ENCODE data around the gene SLIT3. TPM values are rescaled to one million over a fixed set of nuclear protein-coding genes. Genes with fewer than 3 reads are reported as not detected.
"Not testable (repeated sequence)": the region's sequence is repeated elsewhere in the genome, so short reads cannot be mapped to it uniquely, and the experiment has no call there.

SLIT3 gene
- total RNA-seq, 4 donors from 2014 or later = 41.1 to 86.6 (median 62.7) TPM

- H3K36me3 ChIP-seq = no peaks in the 10 kb centered on the region
- no peaks in the 10 kb centered on the region for H3K4me1 ChIP-seq
- no peak for DNase-seq (ENCODE audit: extremely low spot score)
- H3K27ac ChIP-seq (replicated peaks in 1 of 4) = no peak overlapping the region
- H3K4me3 ChIP-seq = no peak overlapping the region
- no peaks in the 10 kb centered on the region for H3K9me3 ChIP-seq
- TF ChIP-seq POLR2A (IDR thresholded peaks at IDR 0.05; ENCODE audit: low read depth) = no peak
- no peak for TF ChIP-seq CTCF (IDR thresholded peaks at IDR 0.05)
- TF ChIP-seq POLR2AphosphoS5 (IDR thresholded peaks at IDR 0.05) = no peak
- TF ChIP-seq EP300 (IDR thresholded peaks at IDR 0.05) = no peak
- 100% methylated on average over 1 of the region's 1 CpG for WGBS
- H3K27me3 ChIP-seq = no peaks in the 10 kb centered on the region
- intact Hi-C loops (cut with DNase I) = no loop called here
Observed at GRCh38 chr5:168648016-168648415, 652.9 kb downstream of the SLIT3 start.

- Histone ChIP-seq H3K4me1 (no peaks in the 10 kb centered on the region), H3K4me3 (no peak overlapping the region), H3K27ac (replicated peaks in 1 of 4) (no peak overlapping the region), H3K27me3 (no peaks in the 10 kb centered on the region), H3K9me3 (no peaks in the 10 kb centered on the region), H3K36me3 (no peaks in the 10 kb centered on the region)
- DNase-seq (ENCODE audit: extremely low spot score) = no peak
- TF ChIP-seq CTCF (IDR thresholded peaks at IDR 0.05) (no peak), POLR2AphosphoS5 (IDR thresholded peaks at IDR 0.05) (no peak), POLR2A (IDR thresholded peaks at IDR 0.05; ENCODE audit: low read depth) (no peak)
- intact Hi-C loops (cut with DNase I) = no loop called here
Observed at GRCh38 chr5:168647083-168647482, 653.9 kb downstream of the SLIT3 start.

- no peak for TF ChIP-seq EP300 (IDR thresholded peaks at IDR 0.05)
- Histone ChIP-seq H3K9me3 (no peaks in the 10 kb centered on the region), H3K27ac (replicated peaks in 1 of 4) (no peak overlapping the region), H3K4me1 (no peaks in the 10 kb centered on the region), H3K27me3 (no peaks in the 10 kb centered on the region), H3K4me3 (no peak overlapping the region), H3K36me3 (no peaks in the 10 kb centered on the region)
- WGBS = 92% methylated on average over 5 of the region's 5 CpGs
- no peak for DNase-seq (ENCODE audit: extremely low spot score)
- intact Hi-C loops (cut with DNase I) = no loop called here
Observed at GRCh38 chr5:168646335-168646734, 654.6 kb downstream of the SLIT3 start.

- H3K36me3 ChIP-seq = no peaks in the 10 kb centered on the region
- TF ChIP-seq POLR2AphosphoS5 (IDR thresholded peaks at IDR 0.05) (no peak), CTCF (IDR thresholded peaks at IDR 0.05) (no peak), POLR2A (IDR thresholded peaks at IDR 0.05; ENCODE audit: low read depth) (no peak), EP300 (IDR thresholded peaks at IDR 0.05) (no peak)
- H3K27ac ChIP-seq (replicated peaks in 1 of 4) = no peak overlapping the region
- intact Hi-C loops (cut with DNase I) = no loop called here
- WGBS = 97% methylated on average over 3 of the region's 3 CpGs
- no peak overlapping the region for H3K4me3 ChIP-seq
- no peak for DNase-seq (ENCODE audit: extremely low spot score)
- H3K4me1 ChIP-seq = no peaks in the 10 kb centered on the region
- H3K27me3 ChIP-seq = no peaks in the 10 kb centered on the region
- no peaks in the 10 kb centered on the region for H3K9me3 ChIP-seq
Observed at GRCh38 chr5:168645195-168645594, 655.7 kb downstream of the SLIT3 start.

GRCh38 chr5:168642019-168642418, 658.9 kb downstream of the SLIT3 start:
- DNase-seq (ENCODE audit: extremely low spot score) = no peak
- no peaks in the 10 kb centered on the region for H3K4me1 ChIP-seq
- WGBS = 45% methylated on average over 1 of the region's 1 CpG
- H3K27ac ChIP-seq (replicated peaks in 1 of 4) = no peak overlapping the region
- intact Hi-C loops (cut with DNase I) = no loop called here
- H3K36me3 ChIP-seq = no peaks in the 10 kb centered on the region
- no peaks in the 10 kb centered on the region for H3K9me3 ChIP-seq
- H3K27me3 ChIP-seq = no peaks in the 10 kb centered on the region
- H3K4me3 ChIP-seq = no peak overlapping the region
- no peak for TF ChIP-seq POLR2A (IDR thresholded peaks at IDR 0.05; ENCODE audit: low read depth)
- TF ChIP-seq POLR2AphosphoS5 (IDR thresholded peaks at IDR 0.05) = no peak
- no peak for TF ChIP-seq EP300 (IDR thresholded peaks at IDR 0.05)
- no peak for TF ChIP-seq CTCF (IDR thresholded peaks at IDR 0.05)

GRCh38 chr5:168638846-168639245, 662.1 kb downstream of the SLIT3 start:
- H3K36me3 ChIP-seq; H3K27me3 ChIP-seq; intact Hi-C loops (cut with DNase I); H3K27ac ChIP-seq (replicated peaks in 1 of 4); DNase-seq (ENCODE audit: extremely low spot score); H3K4me3 ChIP-seq; H3K4me1 ChIP-seq; H3K9me3 ChIP-seq: not testable (repeated sequence)
- 89% methylated on average over 3 of the region's 3 CpGs for WGBS

Data from esophagus muscularis mucosa (tissue), 4 donors.